A673 (cell line): ENCODE measurements around the gene TBX5. TPM values are rescaled to one million over a fixed set of nuclear protein-coding genes. Genes with fewer than 3 reads are reported as not detected.

Experiments used
- BruUV-seq: library from RNA; stranded (reverse); fragments of 400-500 nt; replicated peaks from 2 replicates; lab custom pipeline; 2021; lab: Mats Ljungman, UMichigan
- CTCF ChIA-PET: fragments of 300-600 bp; sonication (Branson Sonifier 250); formaldehyde crosslinking; loops from one replicate; lab custom pipeline; 2022; ENCODE audit warnings: antibody characterized with exemption; lab: Charles Lee
- POLR2A ChIA-PET: fragments of 300-600 bp; sonication (Branson Sonifier 250); formaldehyde crosslinking; loops from one replicate; lab custom pipeline; 2022; ENCODE audit warnings: antibody characterized with exemption; ENCODE audit not compliant: low non-redundant PET; lab: Charles Lee
- DNase-seq: peaks from one replicate; pipeline ENCODE4 v3.0.0-alpha.2; 2015; ENCODE audit warnings: low spot score
- H3K27ac ChIP-seq: fragments of 200-600 bp; sonication (generic); 2 replicates; pipeline ENCODE4 v1.5.1; 2016; ENCODE audit warnings: mixed run types, low read depth, mild to moderate bottlenecking, mixed read lengths, antibody characterized with exemption, low read length; ENCODE audit not compliant: poor library complexity, severe bottlenecking
- H3K27me3 ChIP-seq: fragments of 200-600 bp; sonication (generic); replicated peaks from 2 replicates; pipeline ENCODE4 v1.6.1; 2017; ENCODE audit warnings: mixed run types, low read depth, mild to moderate bottlenecking, mixed read lengths, antibody characterized with exemption, low read length; ENCODE audit not compliant: insufficient read depth, poor library complexity
- H3K36me3 ChIP-seq: fragments of 200-600 bp; sonication (generic); 2 replicates; pipeline ENCODE4 v1.6.1; 2016; ENCODE audit warnings: mixed run types, mild to moderate bottlenecking, mixed read lengths, antibody characterized with exemption, low read length; ENCODE audit not compliant: insufficient read depth, poor library complexity, severe bottlenecking
- H3K4me1 ChIP-seq: fragments of 200-600 bp; sonication (generic); 2 replicates; pipeline ENCODE4 v1.6.1; 2017; ENCODE audit warnings: mixed run types, mild to moderate bottlenecking, mixed read lengths, antibody characterized with exemption, low read length; ENCODE audit not compliant: insufficient read depth, poor library complexity, severe bottlenecking
- H3K4me3 ChIP-seq: fragments of 200-600 bp; sonication (generic); 2 replicates; pipeline ENCODE4 v1.5.1; 2016; ENCODE audit warnings: low read depth, mixed run types, mild to moderate bottlenecking, mixed read lengths, low read length; ENCODE audit not compliant: poor library complexity, severe bottlenecking
- H3K9me3 ChIP-seq: fragments of 200-600 bp; sonication (generic); 2 replicates; pipeline ENCODE4 v1.6.1; 2016; ENCODE audit warnings: mixed run types, low read depth, mild to moderate bottlenecking, mixed read lengths, antibody characterized with exemption, low read length; ENCODE audit not compliant: poor library complexity, severe bottlenecking
- EZH2 ChIP-seq: fragments of 200-600 bp; sonication (generic); IDR thresholded peaks from 2 replicates; pipeline ENCODE4 v1.6.1; 2017; ENCODE audit warnings: borderline replicate concordance, low read depth, mild to moderate bottlenecking, mixed read lengths, antibody characterized with exemption, low read length; ENCODE audit not compliant: poor library complexity, severe bottlenecking
- intact Hi-C: fragments of 100-400 bp; cut with micrococcal nuclease; formaldehyde crosslinking; loops from one replicate; pipeline ENCODE4 v1.10.0; 2022; ENCODE audit not compliant: unreplicated experiment
- total RNA-seq: library from RNA; stranded (reverse); gene quantifications from 2 replicates; pipeline ENCODE4 v1.2.3, GENCODE V29; 2021
- TF ChIP-seq, protein P1 (sequence below): fragments of 300-800, 200-600 bp; sonication (generic); conservative IDR thresholded peaks from 2 replicates; pipeline ENCODE4 v1.5.1; 2017; ENCODE audit warnings: low read depth, mild to moderate bottlenecking, antibody characterized with exemption, low read length, moderate library complexity, mixed read lengths

The TBX5 gene
- total RNA-seq, 1 experiment from 2014 or later: 2.1 TPM

DNA sequence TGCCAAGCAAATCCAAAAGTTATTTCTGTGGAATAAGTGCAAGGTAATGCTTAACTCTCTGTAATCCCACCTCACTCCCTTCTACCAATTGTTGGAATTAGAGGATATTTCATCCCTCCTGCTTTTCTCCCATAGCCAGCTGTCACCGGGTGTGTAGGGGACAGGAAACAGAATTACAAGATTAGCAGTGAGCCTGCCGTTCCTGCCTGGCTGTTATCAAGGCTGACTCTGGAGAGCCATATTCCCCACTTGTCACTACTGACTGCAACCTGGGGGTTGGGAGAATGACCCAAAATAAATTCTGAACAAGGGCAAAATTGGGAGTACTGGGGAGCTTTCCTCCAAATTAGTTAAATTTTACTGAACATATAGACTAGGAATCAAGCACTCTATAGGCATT is 24.8 kb downstream of the TBX5 start:
- CTCF ChIA-PET: no interaction called here
- Histone ChIP-seq H3K36me3 (no peaks in the 10 kb centered on the region), H3K9me3 (no peaks in the 10 kb centered on the region), H3K27me3 (no peaks in the 10 kb centered on the region), H3K4me1 (no peaks in the 10 kb centered on the region), H3K4me3 (no peak overlapping the region), H3K27ac (no peak overlapping the region)
- TF ChIP-seq EZH2: no peak
- BruUV-seq: no TSS peak
- POLR2A ChIA-PET: no interaction called here
- DNase-seq: no peak
- intact Hi-C loops: no loop called here

DNA sequence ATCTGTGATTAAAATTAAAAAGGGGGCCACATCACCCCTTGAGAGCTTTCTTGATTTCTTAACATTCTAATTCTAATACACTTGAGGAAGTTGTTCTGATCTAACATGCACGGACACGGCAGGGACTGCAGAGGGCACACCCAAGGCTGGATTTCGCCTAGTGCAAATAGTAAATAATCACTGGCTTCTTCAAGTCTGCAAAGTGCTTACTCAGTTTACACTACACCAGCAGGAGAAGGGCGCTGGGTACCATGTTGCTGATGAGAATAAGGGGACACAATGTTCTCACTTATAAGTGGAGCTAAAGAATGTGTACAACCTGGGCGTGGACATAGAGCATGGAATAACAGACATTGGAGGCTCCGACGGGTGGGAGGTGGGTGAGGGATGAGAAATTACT is 34.2 kb downstream of the TBX5 start:
- H3K36me3 ChIP-seq: no peaks in the 10 kb centered on the region
- BruUV-seq: no TSS peak
- CTCF ChIA-PET: no interaction called here
- H3K27ac ChIP-seq: no peak overlapping the region
- TF ChIP-seq EZH2: no peak
- TF ChIP-seq, protein P1, sequence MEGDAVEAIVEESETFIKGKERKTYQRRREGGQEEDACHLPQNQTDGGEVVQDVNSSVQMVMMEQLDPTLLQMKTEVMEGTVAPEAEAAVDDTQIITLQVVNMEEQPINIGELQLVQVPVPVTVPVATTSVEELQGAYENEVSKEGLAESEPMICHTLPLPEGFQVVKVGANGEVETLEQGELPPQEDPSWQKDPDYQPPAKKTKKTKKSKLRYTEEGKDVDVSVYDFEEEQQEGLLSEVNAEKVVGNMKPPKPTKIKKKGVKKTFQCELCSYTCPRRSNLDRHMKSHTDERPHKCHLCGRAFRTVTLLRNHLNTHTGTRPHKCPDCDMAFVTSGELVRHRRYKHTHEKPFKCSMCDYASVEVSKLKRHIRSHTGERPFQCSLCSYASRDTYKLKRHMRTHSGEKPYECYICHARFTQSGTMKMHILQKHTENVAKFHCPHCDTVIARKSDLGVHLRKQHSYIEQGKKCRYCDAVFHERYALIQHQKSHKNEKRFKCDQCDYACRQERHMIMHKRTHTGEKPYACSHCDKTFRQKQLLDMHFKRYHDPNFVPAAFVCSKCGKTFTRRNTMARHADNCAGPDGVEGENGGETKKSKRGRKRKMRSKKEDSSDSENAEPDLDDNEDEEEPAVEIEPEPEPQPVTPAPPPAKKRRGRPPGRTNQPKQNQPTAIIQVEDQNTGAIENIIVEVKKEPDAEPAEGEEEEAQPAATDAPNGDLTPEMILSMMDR: no peak
- H3K4me3 ChIP-seq: no peak overlapping the region
- POLR2A ChIA-PET: no interaction called here
- H3K4me1 ChIP-seq: no peaks in the 10 kb centered on the region
- H3K9me3 ChIP-seq: no peaks in the 10 kb centered on the region
- H3K27me3 ChIP-seq: no peaks in the 10 kb centered on the region
- DNase-seq: no peak
- intact Hi-C loops: no loop called here

DNA sequence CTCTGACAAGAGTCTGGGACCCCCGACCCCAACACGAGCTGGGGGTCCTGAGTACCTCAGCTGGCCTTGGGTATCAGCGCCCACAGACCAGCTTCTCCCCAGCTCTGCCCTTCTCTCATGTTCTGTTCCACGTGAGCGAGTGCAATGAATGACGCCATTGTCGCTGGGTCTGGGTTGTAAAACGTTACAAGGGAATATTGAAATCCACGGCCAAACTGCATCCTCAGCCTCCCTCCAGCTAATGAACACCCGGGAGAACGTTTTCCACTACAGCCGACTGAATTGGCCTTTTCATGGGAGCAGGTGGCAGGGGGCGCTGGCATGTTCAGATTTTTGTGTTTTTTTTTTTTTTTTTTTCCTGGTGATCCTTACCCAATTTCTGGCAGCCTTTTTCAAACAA is 34.7 kb downstream of the TBX5 start:
- Histone ChIP-seq H3K4me1 (no peaks in the 10 kb centered on the region), H3K36me3 (no peaks in the 10 kb centered on the region), H3K27me3 (no peaks in the 10 kb centered on the region), H3K27ac (no peak overlapping the region), H3K9me3 (no peaks in the 10 kb centered on the region), H3K4me3 (no peak overlapping the region)
- ChIA-PET CTCF (no interaction called here), POLR2A (no interaction called here)
- no peak for DNase-seq
- intact Hi-C loops: no loop called here
- TF ChIP-seq EZH2: no peak
- TF ChIP-seq, protein P1: no peak
- no TSS peak for BruUV-seq
